HG02938 (cell line): Measurements from ENCODE around the gene GPRC6A.
"Not testable (repeated sequence)": the region's sequence is repeated elsewhere in the genome, so short reads cannot be mapped to it uniquely, and the experiment has no call there.

ENCODE experiments used
- ATAC-seq: cut with Tn5 transposase; IDR thresholded peaks from one replicate; pipeline ENCODE4 v1.9.1; 2021; ENCODE audit warnings: mild to moderate bottlenecking, moderate library complexity; ENCODE audit not compliant: unreplicated experiment

GPRC6A gene

GRCh38 chr6:116828983-116829382 lies at the start of gene GPRC6A:
Gene GPRC6A, minus strand, starts transcription at chr6:116829083. Its CDS starts 70 bp downstream, at chr6:116829013.
- no peak for ATAC-seq

GRCh38 chr6:116877743-116878142 lies 48.9 kb upstream of the GPRC6A start:
- no peak for ATAC-seq

GRCh38 chr6:116876635-116877611 lies 48.0 kb upstream of the GPRC6A start, which contains the start of gene RFX6:
Gene RFX6, plus strand, starts transcription at chr6:116877242. Its CDS starts 34 bp downstream, at chr6:116877276.
- ATAC-seq = no peak

GRCh38 chr6:116876107-116876506 lies 47.2 kb upstream of the GPRC6A start:
- ATAC-seq = no peak

GRCh38 chr6:116872771-116873170 lies 43.9 kb upstream of the GPRC6A start:
- no peak for ATAC-seq

- ATAC-seq = peak; percentile 63
Observed at GRCh38 chr6:116866281-116866871, 37.5 kb upstream of the GPRC6A start.

- no peak for ATAC-seq
Observed at GRCh38 chr6:116859264-116859663, 30.4 kb upstream of the GPRC6A start.

GRCh38 chr6:116858060-116858459 lies 29.2 kb upstream of the GPRC6A start:
- ATAC-seq = no peak

GRCh38 chr6:116847227-116847626 lies 18.3 kb upstream of the GPRC6A start:
- ATAC-seq = peak; percentile 49

GRCh38 chr6:116842459-116842858 lies 13.6 kb upstream of the GPRC6A start:
- no peak for ATAC-seq

GRCh38 chr6:116840091-116840490 lies 11.2 kb upstream of the GPRC6A start:
- no peak for ATAC-seq

GRCh38 chr6:116836606-116837342 lies 7.9 kb upstream of the GPRC6A start:
- ATAC-seq = no peak

GRCh38 chr6:116834526-116834925 lies 5.6 kb upstream of the GPRC6A start:
- ATAC-seq = not testable (repeated sequence)

GRCh38 chr6:116827561-116828240 lies 1.2 kb downstream of the GPRC6A start:
- no peak for ATAC-seq

GRCh38 chr6:116816336-116816735 lies 12.5 kb downstream of the GPRC6A start:
- not testable (repeated sequence) for ATAC-seq

GRCh38 chr6:116812051-116812650 lies 16.7 kb downstream of the GPRC6A start:
- no peak for ATAC-seq

GRCh38 chr6:116801971-116802370 lies 26.9 kb downstream of the GPRC6A start:
- ATAC-seq = no peak

- no peak for ATAC-seq
Observed at GRCh38 chr6:116799945-116800344, 28.9 kb downstream of the GPRC6A start.

- ATAC-seq = no peak
Observed at GRCh38 chr6:116797585-116797984, 31.3 kb downstream of the GPRC6A start.

- no peak for ATAC-seq
Observed at GRCh38 chr6:116793224-116793623, 35.7 kb downstream of the GPRC6A start.
